ENCODE measurements around the gene IL15RA. TPM values are rescaled to one million over a fixed set of nuclear protein-coding genes. Genes with fewer than 3 reads are reported as not detected.

IL15RA gene
- total and polyA plus RNA-seq, 10 of the 15 experiments (the other 5 are each of a cell fraction or from before 2014, with no cell fraction given) = 2.0 to 14.8 (median 12.1) TPM

GRCh38 chr10:5940807-5941218 lies 36.5 kb downstream of the IL15RA start:
- ChIA-PET RAD21 (ENCODE audit: unreplicated experiment) (no interaction called here), POLR2A (no interaction called here), SMC1A (ENCODE audit: uncharacterized antibody, unreplicated experiment) (no interaction called here), CTCF (interaction anchor here (0.6 kb wide), 1 partner anchor 97 kb away, joined by 3 read pairs; no protein-coding TSS in a partner anchor)
- intact Hi-C loops (cut with micrococcal nuclease; ENCODE audit: unreplicated experiment) (no loop called here), in situ Hi-C loops (cut with MboI) (no loop called here)
- H4K20me1 ChIP-seq (ENCODE audit: control insufficient read depth, insufficient read depth) = no peaks in the 10 kb centered on the region
- no peaks in the 10 kb centered on the region for H3K4me1 ChIP-seq (ENCODE audit: control insufficient read depth, insufficient read depth, low read length)
- peaks cover 6 to 10% of the 10 kb centered on the region in 2 experiments; a peak in 3 of 4 replicates for H3K36me3 ChIP-seq (ENCODE audit: control insufficient read depth in 2 of 2, insufficient read depth in 2 of 2, low read length in 1 of 2)
- no peaks in the 10 kb centered on the region for H3K79me2 ChIP-seq (ENCODE audit: control insufficient read depth, insufficient read depth, low read length)
- H3K4me2 ChIP-seq (ENCODE audit: control insufficient read depth, insufficient read depth) = no peak overlapping the region
- no peak overlapping the region for H3K27ac ChIP-seq (ENCODE audit: control insufficient read depth, insufficient read depth)
- ATAC-seq = no peak
- H3K4me3 ChIP-seq = no peak overlapping the region
- TF ChIP-seq, protein P1, sequence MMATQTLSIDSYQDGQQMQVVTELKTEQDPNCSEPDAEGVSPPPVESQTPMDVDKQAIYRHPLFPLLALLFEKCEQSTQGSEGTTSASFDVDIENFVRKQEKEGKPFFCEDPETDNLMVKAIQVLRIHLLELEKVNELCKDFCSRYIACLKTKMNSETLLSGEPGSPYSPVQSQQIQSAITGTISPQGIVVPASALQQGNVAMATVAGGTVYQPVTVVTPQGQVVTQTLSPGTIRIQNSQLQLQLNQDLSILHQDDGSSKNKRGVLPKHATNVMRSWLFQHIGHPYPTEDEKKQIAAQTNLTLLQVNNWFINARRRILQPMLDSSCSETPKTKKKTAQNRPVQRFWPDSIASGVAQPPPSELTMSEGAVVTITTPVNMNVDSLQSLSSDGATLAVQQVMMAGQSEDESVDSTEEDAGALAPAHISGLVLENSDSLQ (IDR thresholded peaks at IDR 0.05) = no peak
- TF ChIP-seq BCL11A (IDR thresholded peaks at IDR 0.05; ENCODE audit: low read depth, low read length) (no peak), TCF3 (IDR thresholded peaks at IDR 0.05; ENCODE audit: borderline replicate concordance, insufficient read depth, low read depth, low read length) (no peak), POLR2A (IDR thresholded peaks at IDR 0.05; ENCODE audit: low read depth, low read length) (no peak), NFYA (IDR thresholded peaks at IDR 0.05; ENCODE audit: borderline replicate concordance, low read depth, low read length) (no peak), RFX5 (IDR thresholded peaks at IDR 0.05; ENCODE audit: low read depth, low read length) (no peak), WRNIP1 (IDR thresholded peaks at IDR 0.05; ENCODE audit: borderline replicate concordance, low read depth, low read length) (no peak), ZNF207 (IDR thresholded peaks at IDR 0.05; ENCODE audit: borderline replicate concordance) (no peak), MXI1 (IDR thresholded peaks at IDR 0.05; ENCODE audit: low read depth, low read length) (no peak), FOXK2 (IDR thresholded peaks at IDR 0.05) (no peak), MEF2A (IDR thresholded peaks at IDR 0.05; ENCODE audit: insufficient read depth, low read depth, low read length) (no peak), EED (IDR thresholded peaks at IDR 0.05; ENCODE audit: low read depth) (no peak), ZNF592 (IDR thresholded peaks at IDR 0.05) (no peak), PBX3 (IDR thresholded peaks at IDR 0.05; ENCODE audit: insufficient replicate concordance, low read depth, low read length) (no peak)
- no peak for DNase-seq (ENCODE audit: low read depth, low spot score)
- no peak for FAIRE-seq
- H2AFZ ChIP-seq (ENCODE audit: control insufficient read depth, low read depth, low read length) = no peak overlapping the region
- BruUV-seq (replicated peaks) = no TSS peak
- H3K9me3 ChIP-seq (replicated peaks; ENCODE audit: control insufficient read depth, insufficient read depth, low read length) = no peaks in the 10 kb centered on the region; the same call in 1 of the 3 replicates
- no peaks in the 10 kb centered on the region for H3K27me3 ChIP-seq (replicated peaks in 1 of 2; ENCODE audit: control insufficient read depth in 2 of 2, insufficient read depth in 2 of 2, low read length in 1 of 2)
- WGBS (ENCODE audit: insufficient coverage, insufficient replicate concordance, low lambda C conversion rate, missing lambda C conversion rate) = 67% methylated on average over 6 of the region's 6 CpGs
- no peak overlapping the region for H3K9ac ChIP-seq (ENCODE audit: control insufficient read depth, insufficient read depth, low read length)

Measured in GM12878 (cell line).